Cardiac fibroblast (primary cell): ENCODE results near the gene IL16.
A peak's percentile ranks its signal among the peaks of the same experiment; 100 is the strongest.

ENCODE experiments used
- DNase-seq, 2 donors: peaks; one replicate each; pipeline versions ENCODE4 v3.0.0 to v3.0.0-alpha.2; 2010; ENCODE audit warnings: low read depth in 2 of 2
- H3K4me3 ChIP-seq, 2 donors: replicated peaks in 1 of 2; 1 replicate in 1 of 2; 2 replicates in 1 of 2; pipeline ENCODE4 v1.5.1; 2011; ENCODE audit warnings: low read depth in 2 of 2, low read length in 2 of 2, mild to moderate bottlenecking in 2 of 2, moderate library complexity in 1 of 2
- TF ChIP-seq, protein P1 (sequence below): IDR thresholded peaks from one replicate; pipeline ENCODE4 v1.5.1; 2011; ENCODE audit warnings: low read depth, mild to moderate bottlenecking, low read length, inconsistent platforms

Gene IL16

DNA sequence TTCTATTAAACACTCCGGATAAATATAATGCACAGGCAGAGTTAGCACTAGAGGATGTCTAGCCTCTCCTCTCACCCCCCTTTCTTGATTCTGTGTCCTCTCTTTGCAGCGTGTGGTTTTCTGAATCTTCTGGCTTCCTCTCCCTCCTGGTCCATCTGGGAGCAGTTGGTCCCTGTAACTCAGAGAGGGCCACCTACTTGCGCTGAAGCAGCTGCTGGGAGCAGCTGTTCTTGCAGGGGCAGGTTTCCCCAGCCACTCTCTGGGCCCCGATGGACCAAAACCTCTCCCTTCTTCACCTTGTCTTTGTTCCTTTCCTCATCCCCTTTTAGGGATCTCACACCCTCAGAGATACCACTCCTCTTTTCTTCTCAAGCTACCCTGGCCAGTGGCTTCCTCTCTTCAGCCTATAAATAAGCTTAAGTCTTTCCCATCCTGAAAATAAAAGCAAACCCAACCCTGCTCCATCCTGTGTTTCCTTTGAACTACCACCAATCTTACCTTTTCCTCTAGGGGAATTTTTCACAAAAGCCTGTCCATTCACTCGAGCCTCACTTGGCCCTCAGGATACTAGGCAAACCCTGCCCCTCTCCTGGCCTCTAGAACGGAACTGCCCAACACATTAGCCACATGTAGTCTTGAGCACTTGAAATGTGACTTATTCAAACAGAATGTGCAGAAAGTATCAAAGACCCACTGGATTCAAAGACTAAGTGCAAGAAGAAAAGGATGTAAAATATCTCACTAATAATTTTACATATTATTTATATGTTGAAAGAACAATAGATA, 67.6 kb downstream of the IL16 start:
- TF ChIP-seq, protein P1, sequence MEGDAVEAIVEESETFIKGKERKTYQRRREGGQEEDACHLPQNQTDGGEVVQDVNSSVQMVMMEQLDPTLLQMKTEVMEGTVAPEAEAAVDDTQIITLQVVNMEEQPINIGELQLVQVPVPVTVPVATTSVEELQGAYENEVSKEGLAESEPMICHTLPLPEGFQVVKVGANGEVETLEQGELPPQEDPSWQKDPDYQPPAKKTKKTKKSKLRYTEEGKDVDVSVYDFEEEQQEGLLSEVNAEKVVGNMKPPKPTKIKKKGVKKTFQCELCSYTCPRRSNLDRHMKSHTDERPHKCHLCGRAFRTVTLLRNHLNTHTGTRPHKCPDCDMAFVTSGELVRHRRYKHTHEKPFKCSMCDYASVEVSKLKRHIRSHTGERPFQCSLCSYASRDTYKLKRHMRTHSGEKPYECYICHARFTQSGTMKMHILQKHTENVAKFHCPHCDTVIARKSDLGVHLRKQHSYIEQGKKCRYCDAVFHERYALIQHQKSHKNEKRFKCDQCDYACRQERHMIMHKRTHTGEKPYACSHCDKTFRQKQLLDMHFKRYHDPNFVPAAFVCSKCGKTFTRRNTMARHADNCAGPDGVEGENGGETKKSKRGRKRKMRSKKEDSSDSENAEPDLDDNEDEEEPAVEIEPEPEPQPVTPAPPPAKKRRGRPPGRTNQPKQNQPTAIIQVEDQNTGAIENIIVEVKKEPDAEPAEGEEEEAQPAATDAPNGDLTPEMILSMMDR = no peak
- no peak overlapping the region for H3K4me3 ChIP-seq
- DNase-seq = peak in 1 of 2 donors; percentile 41

DNA sequence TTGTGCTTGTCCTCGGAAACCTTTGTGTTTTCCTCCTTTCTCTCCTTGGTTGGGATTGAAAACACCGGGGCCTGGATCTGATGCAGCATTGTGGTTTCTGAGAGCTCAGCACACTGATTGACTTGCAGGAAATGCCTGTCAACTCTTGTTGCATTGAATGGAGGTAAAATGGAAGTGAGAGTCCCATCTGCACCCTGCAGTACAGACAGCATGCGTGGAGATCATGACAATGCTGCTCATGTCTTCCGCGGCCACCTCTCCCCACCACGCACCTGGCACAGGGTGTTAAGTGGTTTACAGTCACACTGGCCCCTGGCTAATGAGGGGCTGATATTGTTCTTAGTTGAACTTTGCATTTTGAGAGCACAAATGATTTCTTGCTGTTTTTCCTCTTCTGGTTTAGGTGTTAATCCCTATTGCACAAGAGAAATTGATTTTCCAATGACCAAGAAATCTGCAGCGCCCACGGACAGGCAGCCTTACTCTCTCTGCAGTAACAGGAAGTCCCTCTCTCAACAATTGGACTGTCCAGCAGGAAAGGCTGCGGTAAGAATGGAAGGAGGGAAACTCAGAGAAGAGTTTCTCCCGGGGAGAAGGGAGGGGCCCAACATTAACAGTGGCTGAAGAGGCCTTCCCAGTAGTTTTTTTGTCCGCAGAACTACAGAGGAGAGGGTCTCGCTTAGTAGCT, 68.7 kb downstream of the IL16 start:
- no peak overlapping the region for H3K4me3 ChIP-seq
- no peak for DNase-seq
- TF ChIP-seq, protein P1 = no peak

DNA sequence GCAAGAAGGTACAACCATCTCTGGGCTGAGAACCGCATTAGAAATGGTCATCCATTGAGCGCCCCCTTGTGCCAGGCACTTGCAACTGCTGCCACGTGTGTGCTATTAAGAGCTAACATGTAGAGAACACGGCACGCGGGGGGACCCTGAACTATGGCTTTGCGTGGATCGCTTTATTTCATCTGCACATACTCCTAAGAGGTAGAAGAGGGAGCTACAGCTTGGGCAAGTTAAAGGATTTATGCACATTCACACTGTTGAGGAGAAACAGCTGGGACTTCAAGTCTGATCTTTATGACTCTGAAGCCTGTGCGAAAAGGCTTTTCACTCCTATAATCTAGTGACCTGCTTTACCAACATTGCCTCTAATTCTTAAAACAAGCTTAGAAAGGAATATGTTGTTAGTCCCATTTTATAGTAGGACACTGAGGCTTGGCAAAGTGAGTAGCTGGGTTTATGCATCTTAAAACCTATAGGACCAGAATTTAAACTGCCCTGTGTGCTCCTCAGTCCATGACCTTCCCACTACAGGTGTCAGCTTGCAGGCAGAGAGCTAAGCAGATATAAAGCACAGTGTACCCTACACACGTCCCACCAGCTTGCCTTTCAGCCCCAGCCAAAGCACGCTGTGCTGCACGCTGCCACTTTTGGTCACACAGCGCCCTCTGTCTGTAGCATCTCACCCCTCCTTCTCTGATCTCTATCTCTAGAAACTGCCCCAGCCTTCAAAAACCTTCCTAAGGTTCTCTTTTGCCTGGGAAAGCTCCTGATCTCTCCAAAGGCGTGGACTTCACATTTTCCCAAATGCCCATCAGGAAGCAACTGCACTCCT, 69.5 kb downstream of the IL16 start:
- TF ChIP-seq, protein P1 = peak; percentile 93
- no peak overlapping the region for H3K4me3 ChIP-seq
- peak; percentile 84 to 86 for DNase-seq

DNA sequence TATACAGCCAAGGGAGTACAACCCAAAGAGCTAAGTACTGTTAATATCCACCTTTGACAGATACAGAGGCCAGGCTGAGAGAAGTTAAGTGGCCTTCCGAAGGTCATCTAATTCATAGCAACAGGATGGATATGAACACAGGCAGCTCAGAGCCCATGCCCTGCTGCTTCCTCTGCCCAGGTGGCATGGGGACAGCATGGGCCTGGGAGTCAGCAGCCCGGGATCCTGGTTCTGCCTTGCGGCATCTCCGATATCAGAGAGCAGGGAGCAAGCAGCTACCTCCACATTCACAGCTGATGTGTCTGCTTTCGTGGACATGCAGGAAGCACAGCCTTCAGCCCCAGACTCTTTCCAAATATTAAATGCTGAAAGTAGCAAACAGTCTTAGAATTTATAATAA, 71.7 kb downstream of the IL16 start:
- no peak for DNase-seq
- TF ChIP-seq, protein P1 = no peak

DNA sequence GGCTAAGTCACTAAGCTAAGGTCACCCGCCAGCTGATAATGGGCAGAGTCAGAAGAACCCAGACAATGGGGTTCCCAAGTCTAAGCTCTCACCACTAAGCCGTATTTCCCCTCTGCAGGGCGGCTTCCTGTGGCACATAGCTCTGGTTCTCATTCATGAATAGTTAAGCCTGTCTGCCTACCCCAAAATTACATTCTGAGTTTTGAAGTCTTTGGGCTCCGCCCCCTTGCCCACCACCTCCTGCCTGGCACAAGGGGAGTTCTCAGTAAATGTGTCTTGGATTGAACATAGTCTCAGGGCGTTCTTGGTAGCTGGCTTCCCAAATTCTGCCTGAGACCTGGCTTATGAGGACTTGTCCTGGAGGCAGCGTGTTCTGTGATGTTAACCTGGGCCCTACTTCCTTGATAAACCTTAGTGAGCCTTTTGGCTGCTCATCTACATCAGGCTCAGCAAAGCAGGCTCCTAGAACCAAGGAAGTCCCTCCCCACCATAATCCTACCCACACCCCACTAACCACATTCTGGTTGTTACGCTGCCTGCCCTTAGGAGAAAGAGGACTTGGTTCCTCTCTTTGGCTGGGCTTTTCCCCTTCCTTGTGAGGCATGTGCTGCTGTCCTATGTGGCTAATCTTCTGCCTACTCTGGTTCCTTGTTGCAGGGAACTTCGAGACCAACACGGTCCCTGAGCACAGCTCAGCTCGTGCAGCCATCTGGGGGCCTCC, 72.4 kb downstream of the IL16 start:
- TF ChIP-seq, protein P1 = no peak

More for the DNA sequence above, 71.7 kb downstream of the IL16 start:
- H3K4me3 ChIP-seq = no peak overlapping the region

DNA sequence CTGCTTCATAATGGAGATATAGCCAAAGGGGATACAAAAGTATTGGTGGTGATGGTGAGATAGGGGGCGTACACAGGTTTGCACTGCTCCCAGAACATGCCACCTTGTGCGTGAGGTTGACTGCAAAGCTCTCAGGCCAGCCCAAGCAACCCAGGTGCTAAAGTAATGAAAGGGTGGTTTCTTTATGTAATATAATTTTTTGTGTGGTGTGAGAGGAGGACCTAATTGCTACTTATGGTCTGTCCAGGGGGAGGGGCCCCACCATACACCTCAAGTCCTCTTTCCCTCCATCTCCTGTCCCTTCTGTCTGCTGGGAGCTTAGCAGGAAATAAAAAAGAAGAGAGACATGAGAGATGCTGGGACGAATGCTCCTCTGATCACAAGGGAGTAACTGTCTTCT, 73.5 kb downstream of the IL16 start:
- no peak for DNase-seq

More for the DNA sequence above, 72.4 kb downstream of the IL16 start:
- no peak overlapping the region for H3K4me3 ChIP-seq
- no peak for DNase-seq

More for the DNA sequence above, 73.5 kb downstream of the IL16 start:
- H3K4me3 ChIP-seq = no peak overlapping the region
- TF ChIP-seq, protein P1 = no peak
